K562 (cell line): Measurements from ENCODE around the gene NPB. TPM values are rescaled to one million over a fixed set of nuclear protein-coding genes. Genes with fewer than 3 reads are reported as not detected.

Experiments used
- CBFA2T3 ChIP-seq: fragments of 450-650 bp; IDR thresholded peaks from 2 replicates; pipeline ENCODE4 v1.6.1; 2017
- CHCHD3 ChIP-seq: fragments of 250-450 bp; sonication (Bioruptor Pico); IDR thresholded peaks from 2 replicates; pipeline ENCODE4 v2.1.2; 2022; ENCODE audit warnings: mild to moderate bottlenecking
- CREM ChIP-seq: IDR thresholded peaks from 2 replicates; pipeline ENCODE4 v1.6.1; 2014; ENCODE audit warnings: antibody characterized with exemption, low read depth
- DACH1 ChIP-seq: fragments of 450-650 bp; IDR thresholded peaks from 2 replicates; pipeline ENCODE4 v1.6.1; 2018; ENCODE audit not compliant: partially characterized antibody
- EWSR1 ChIP-seq: fragments of 450-650 bp; IDR thresholded peaks from 2 replicates; pipeline ENCODE4 v1.6.1; 2018; ENCODE audit warnings: borderline replicate concordance, mild to moderate bottlenecking, low read depth, moderate library complexity; ENCODE audit not compliant: partially characterized antibody
- FUS ChIP-seq: fragments of 200-400 bp; formaldehyde crosslinking; optimal IDR thresholded peaks from 2 replicates; pipeline ENCODE3; 2017; ENCODE audit warnings: low read depth, low read length
- HDAC1 ChIP-seq, 2 experiments: fragments of 450-650 bp; IDR thresholded peaks; 2 replicates each; pipeline ENCODE4 v1.6.1; 2016 to 2017; ENCODE audit warnings: inconsistent platforms in 1 of 2, mild to moderate bottlenecking in 1 of 2, moderate library complexity in 1 of 2
- HDAC2 ChIP-seq: fragments of 450-650 bp; IDR thresholded peaks from 2 replicates; pipeline ENCODE4 v1.6.1; 2016; ENCODE audit warnings: mild to moderate bottlenecking
- HNRNPL ChIP-seq: fragments of 200-400 bp; formaldehyde crosslinking; IDR thresholded peaks from 2 replicates; pipeline ENCODE4 v1.6.1; 2017; ENCODE audit warnings: low read depth, mild to moderate bottlenecking, low read length
- JUND ChIP-seq, 2 experiments: IDR thresholded peaks; 2 replicates in 1 of 2; 3 replicates in 1 of 2; pipeline ENCODE4 v1.6.1; 2011; ENCODE audit warnings: borderline replicate concordance in 2 of 2, low read depth in 2 of 2, low read length in 2 of 2, improper control_type of control experiment in 1 of 2, missing biosample characterization in 1 of 2, missing genetic modification characterization in 1 of 2, missing genetic modification reagents in 1 of 2
- MYC ChIP-seq, 2 experiments: fragments of 250-450 bp in 1 of 2; sonication (Bioruptor Pico) in 1 of 2; IDR thresholded peaks; 2 replicates each; pipeline versions ENCODE4 v1.5.1 to v1.6.1; 2012 to 2021; ENCODE audit warnings: low read depth in 2 of 2, borderline replicate concordance in 1 of 2, improper control_type of control experiment in 1 of 2, low read length in 1 of 2, mild to moderate bottlenecking in 1 of 2, moderate library complexity in 1 of 2
- NFYB ChIP-seq: IDR thresholded peaks from 2 replicates; pipeline ENCODE4 v1.6.1; 2011; ENCODE audit warnings: mild to moderate bottlenecking, moderate library complexity; ENCODE audit not compliant: insufficient read length; ENCODE audit errors: extremely low read depth
- PHF21A ChIP-seq: fragments of 450-650 bp; IDR thresholded peaks from 2 replicates; pipeline ENCODE4 v1.6.1; 2017; ENCODE audit warnings: low read depth, borderline replicate concordance
- RNF2 ChIP-seq: sonication (generic); IDR thresholded peaks from 2 replicates; pipeline ENCODE4 v1.6.1; 2016
- TGIF2 ChIP-seq: sonication (generic); formaldehyde crosslinking; IDR thresholded peaks from 2 replicates; pipeline ENCODE4 v1.8.1; 2022; ENCODE audit warnings: mild to moderate bottlenecking, missing genetic modification reagents, moderate library complexity
- THRAP3 ChIP-seq: fragments of 450-650 bp; IDR thresholded peaks from 2 replicates; pipeline ENCODE4 v1.6.1; 2016; ENCODE audit warnings: mild to moderate bottlenecking, inconsistent platforms, borderline replicate concordance
- ZNF584 ChIP-seq: fragments of 200-800 bp; sonication (Bioruptor generic); IDR thresholded peaks from 2 replicates; pipeline ENCODE4 v1.6.1; 2016; ENCODE audit warnings: low read depth, mild to moderate bottlenecking, missing genetic modification characterization, missing compliant biosample characterization
- polyA plus RNA-seq, 8 experiments: library from polyadenylated mRNA; depleted of rRNA in 4 of 8; stranded (reverse) in 5 of 8; unstranded in 3 of 8; fragments of >200 nt; fragmentation: Nextera tagmentation in 2 of 8; fragmentation: Illumina TruSeq in 1 of 8; extraction: Ambion mirVana in 2 of 8; extraction: Trizol in 1 of 8; gene quantifications; 2 replicates each; pipeline versions ENCODE4 v1.2.1 to v1.2.3, GENCODE V29; 2011 to 2014; ENCODE audit warnings: inconsistent platforms in 1 of 8, missing spikeins in 1 of 8
- total RNA-seq, 7 experiments: library from RNA; depleted of rRNA in 6 of 7; stranded (reverse); fragments of >200 nt in 6 of 7; fragmentation: Illumina TruSeq in 2 of 7; extraction: Trizol in 2 of 7; gene quantifications; 2 replicates each; pipeline versions ENCODE4 v1.2.1 to v1.2.3, GENCODE V29; 2011 to 2021; ENCODE audit warnings: low replicate concordance in 1 of 7
- TF ChIP-seq, protein P1 (sequence below): fragments of 250-450 bp; sonication (Bioruptor Pico); IDR thresholded peaks from 2 replicates; pipeline ENCODE4 v1.8.0; 2022; ENCODE audit warnings: inconsistent platforms
- TF ChIP-seq, protein P2 (sequence below): fragments of 450-650 bp; IDR thresholded peaks from 2 replicates; pipeline ENCODE4 v1.6.1; 2016; ENCODE audit warnings: antibody characterized with exemption
- TF ChIP-seq, protein P3 (sequence below), 3 experiments: IDR thresholded peaks in 2 of 3; conservative IDR thresholded peaks in 1 of 3; 2 replicates each; pipeline ENCODE4 v1.5.1; 2011 to 2012; ENCODE audit warnings: low read length in 3 of 3, mild to moderate bottlenecking in 3 of 3, control low read depth in 2 of 3, improper control_type of control experiment in 1 of 3, inconsistent platforms in 1 of 3, low read depth in 1 of 3, mixed read lengths in 1 of 3, moderate library complexity in 1 of 3; ENCODE audit not compliant: insufficient read depth in 2 of 3

NPB gene
- total and polyA plus RNA-seq, 9 of the 15 experiments (the other 6 are each of a cell fraction or from before 2014, with no cell fraction given) = 0.03 to 0.61 (median 0.14) TPM; not detected in 2

DNA sequence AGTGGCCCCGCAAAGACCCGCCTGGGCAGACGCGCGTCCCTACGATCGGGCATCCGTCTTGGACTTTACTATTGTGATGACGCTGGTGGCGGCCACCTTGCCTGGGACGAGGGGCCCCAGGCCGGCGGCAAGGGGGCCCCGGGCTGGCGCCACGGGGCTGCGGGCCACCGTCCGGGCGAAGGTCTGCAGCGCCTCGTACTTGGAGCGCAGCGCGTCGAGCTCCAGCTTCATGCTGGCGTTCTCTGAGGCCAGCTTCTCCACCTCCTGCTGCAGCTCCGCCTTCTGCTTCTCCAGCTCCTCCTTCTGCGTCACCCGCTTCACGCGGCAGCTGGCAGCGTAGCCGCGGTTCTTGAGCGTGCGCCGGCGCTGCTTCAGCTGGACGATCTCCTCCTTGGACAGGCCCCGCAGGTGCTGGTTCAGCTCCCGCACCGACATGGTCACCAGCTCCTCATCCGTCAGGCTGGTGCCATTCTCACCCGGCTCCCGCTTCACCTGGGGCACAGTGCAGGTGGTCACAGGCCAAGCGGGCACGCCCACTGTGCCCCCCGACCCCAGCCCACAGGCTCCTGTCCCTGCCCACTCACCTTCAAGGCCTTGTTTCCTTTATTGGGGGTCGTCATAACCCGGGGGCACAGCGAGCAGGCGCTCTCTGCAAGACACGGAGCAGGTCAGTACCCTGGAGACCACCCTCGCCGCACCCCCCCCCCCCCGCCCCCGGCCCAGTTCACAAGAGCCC, 20.7 kb downstream of the NPB start (continued):
- TF ChIP-seq ZNF584 (CRISPR knock-in tag) (no peak), HNRNPL (peak; percentile 78; the same call in 1 of the 2 replicates), THRAP3 (no peak), MYC (IDR thresholded peaks at IDR 0.05; ENCODE audit: low read depth, low read length) (peak; percentile 52; the same call in 1 of the 2 replicates), MYC (CRISPR knock-in tag; IDR thresholded peaks at IDR 0.05; ENCODE audit: borderline replicate concordance, low read depth) (no peak), NFYB (no peak), JUND (IDR thresholded peaks at IDR 0.05; ENCODE audit: borderline replicate concordance, low read depth, low read length) (peak; percentile 35; the same call in 1 of the 2 replicates), JUND (tag; IDR thresholded peaks at IDR 0.05; ENCODE audit: borderline replicate concordance, low read depth, low read length) (peak; percentile 31; the same call in 1 of the 3 replicates), TGIF2 (CRISPR knock-in tag) (0 out of 2 replicates have a peak, but pooled peaks have one; percentile 26), PHF21A (no peak), EWSR1 (no peak), HDAC1 (IDR thresholded peaks at IDR 0.05) (peak in 1 of 2 experiments; percentile 55; a peak in 2 of 4 replicates), CBFA2T3 (no peak), RNF2 (peak; percentile 33; the same call in 1 of the 2 replicates), DACH1 (peak; percentile 60), FUS (no peak), CHCHD3 (CRISPR knock-in tag) (no peak), HDAC2 (no peak), CREM (peak; percentile 87)
- TF ChIP-seq, protein P1, sequence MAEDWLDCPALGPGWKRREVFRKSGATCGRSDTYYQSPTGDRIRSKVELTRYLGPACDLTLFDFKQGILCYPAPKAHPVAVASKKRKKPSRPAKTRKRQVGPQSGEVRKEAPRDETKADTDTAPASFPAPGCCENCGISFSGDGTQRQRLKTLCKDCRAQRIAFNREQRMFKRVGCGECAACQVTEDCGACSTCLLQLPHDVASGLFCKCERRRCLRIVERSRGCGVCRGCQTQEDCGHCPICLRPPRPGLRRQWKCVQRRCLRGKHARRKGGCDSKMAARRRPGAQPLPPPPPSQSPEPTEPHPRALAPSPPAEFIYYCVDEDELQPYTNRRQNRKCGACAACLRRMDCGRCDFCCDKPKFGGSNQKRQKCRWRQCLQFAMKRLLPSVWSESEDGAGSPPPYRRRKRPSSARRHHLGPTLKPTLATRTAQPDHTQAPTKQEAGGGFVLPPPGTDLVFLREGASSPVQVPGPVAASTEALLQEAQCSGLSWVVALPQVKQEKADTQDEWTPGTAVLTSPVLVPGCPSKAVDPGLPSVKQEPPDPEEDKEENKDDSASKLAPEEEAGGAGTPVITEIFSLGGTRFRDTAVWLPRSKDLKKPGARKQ (CRISPR knock-in tag) = 0 out of 2 replicates have a peak, but pooled peaks have one; percentile 2
- TF ChIP-seq, protein P2, sequence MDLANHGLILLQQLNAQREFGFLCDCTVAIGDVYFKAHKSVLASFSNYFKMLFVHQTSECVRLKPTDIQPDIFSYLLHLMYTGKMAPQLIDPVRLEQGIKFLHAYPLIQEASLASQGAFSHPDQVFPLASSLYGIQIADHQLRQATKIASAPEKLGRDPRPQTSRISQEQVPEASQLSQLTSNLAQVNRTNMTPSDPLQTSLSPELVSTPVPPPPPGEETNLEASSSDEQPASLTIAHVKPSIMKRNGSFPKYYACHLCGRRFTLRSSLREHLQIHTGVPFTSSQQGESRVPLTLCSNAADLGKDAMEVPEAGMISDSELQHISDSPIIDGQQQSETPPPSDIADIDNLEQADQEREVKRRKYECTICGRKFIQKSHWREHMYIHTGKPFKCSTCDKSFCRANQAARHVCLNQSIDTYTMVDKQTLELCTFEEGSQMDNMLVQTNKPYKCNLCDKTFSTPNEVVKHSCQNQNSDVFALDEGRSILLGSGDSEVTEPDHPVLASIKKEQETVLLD = peak; percentile 76
- TF ChIP-seq, protein P3, sequence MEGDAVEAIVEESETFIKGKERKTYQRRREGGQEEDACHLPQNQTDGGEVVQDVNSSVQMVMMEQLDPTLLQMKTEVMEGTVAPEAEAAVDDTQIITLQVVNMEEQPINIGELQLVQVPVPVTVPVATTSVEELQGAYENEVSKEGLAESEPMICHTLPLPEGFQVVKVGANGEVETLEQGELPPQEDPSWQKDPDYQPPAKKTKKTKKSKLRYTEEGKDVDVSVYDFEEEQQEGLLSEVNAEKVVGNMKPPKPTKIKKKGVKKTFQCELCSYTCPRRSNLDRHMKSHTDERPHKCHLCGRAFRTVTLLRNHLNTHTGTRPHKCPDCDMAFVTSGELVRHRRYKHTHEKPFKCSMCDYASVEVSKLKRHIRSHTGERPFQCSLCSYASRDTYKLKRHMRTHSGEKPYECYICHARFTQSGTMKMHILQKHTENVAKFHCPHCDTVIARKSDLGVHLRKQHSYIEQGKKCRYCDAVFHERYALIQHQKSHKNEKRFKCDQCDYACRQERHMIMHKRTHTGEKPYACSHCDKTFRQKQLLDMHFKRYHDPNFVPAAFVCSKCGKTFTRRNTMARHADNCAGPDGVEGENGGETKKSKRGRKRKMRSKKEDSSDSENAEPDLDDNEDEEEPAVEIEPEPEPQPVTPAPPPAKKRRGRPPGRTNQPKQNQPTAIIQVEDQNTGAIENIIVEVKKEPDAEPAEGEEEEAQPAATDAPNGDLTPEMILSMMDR (IDR thresholded peaks at IDR 0.05 in 2 of 3, conservative IDR thresholded peaks at IDR 0.05 in 1 of 3; ENCODE audit: insufficient read depth in 2 of 3, low read depth in 1 of 3, low read length in 3 of 3) = 0 out of 6 replicates have a peak, but pooled peaks of 1 of the 3 experiments have one; percentile 0
